ENCODE results near the gene GMDS. TPM values are rescaled to one million over a fixed set of nuclear protein-coding genes. Genes with fewer than 3 reads are reported as not detected.

Gene GMDS
- total and polyA plus RNA-seq, 2 of the 4 experiments (the other 2 are of a cell fraction) = 7.3 to 21.9 TPM

- no TSS peak for BruUV-seq (replicated peaks)
- no peaks in the 10 kb centered on the region for H3K36me3 ChIP-seq (ENCODE audit: control insufficient read depth, insufficient read depth, low read length)
- ATAC-seq (ENCODE audit: low read depth) = no peak
- H2BK120ac ChIP-seq (ENCODE audit: low read depth, low read length) = no peak overlapping the region
- H3K9me3 ChIP-seq (ENCODE audit: control insufficient read depth, insufficient read depth, low read length) = no peaks in the 10 kb centered on the region
- CTCF ChIA-PET = interaction anchor here (0.7 to 1.7 kb wide), 8 partner anchors 17 to 1038 kb away, joined by 3 to 7 read pairs (median 4); no protein-coding TSS in a partner anchor
- 0 out of 2 replicates have a peak overlapping the region, but pooled peaks have one; percentile 12 for H3K23ac ChIP-seq (ENCODE audit: low read depth, low read length)
- POLR2A ChIA-PET (ENCODE audit: unreplicated experiment) = interaction anchor here (0.5 kb wide), 1 partner anchor 14 kb away, joined by 4 read pairs; no protein-coding TSS in a partner anchor
- TF ChIP-seq FOS (IDR thresholded peaks at IDR 0.05; ENCODE audit: low read depth, low read length) (no peak), MAZ (IDR thresholded peaks at IDR 0.05; ENCODE audit: borderline replicate concordance, low read depth, low read length) (no peak), ELK1 (IDR thresholded peaks at IDR 0.05; ENCODE audit: borderline replicate concordance, low read depth, low read length) (no peak), SMC3 (IDR thresholded peaks at IDR 0.05; ENCODE audit: low read depth, low read length) (no peak)
- H2BK20ac ChIP-seq (ENCODE audit: low read depth, low read length) = peak overlapping the region; percentile 0; the same call in 1 of the 2 replicates
- H2BK5ac ChIP-seq (ENCODE audit: low read depth, low read length, poor library complexity, severe bottlenecking) = no peak overlapping the region
- H3K4me1 ChIP-seq (ENCODE audit: control insufficient read depth, insufficient read depth, low read length) = peaks cover 11% of the 10 kb centered on the region
- H2AK5ac ChIP-seq (ENCODE audit: low read depth, low read length) = no peak overlapping the region; the same call in 1 of the 2 replicates
- no peak overlapping the region for H2AFZ ChIP-seq (replicated peaks; ENCODE audit: low read length, poor library complexity)
- H3K4me2 ChIP-seq (ENCODE audit: low read depth, low read length) = no peak overlapping the region
- in situ Hi-C loops (cut with MboI; ENCODE audit: low sequenced_read_pairs) (loop anchor here (10.0 kb wide), 2 partner anchors 508 to 1158 kb away; partner anchors contain the start of gene MYLK4), intact Hi-C loops (cut with micrococcal nuclease) (loop anchor here (2.0 to 5.0 kb wide), 3 partner anchors 600 to 1390 kb away; partner anchors contain the start of gene MYLK4), dilution Hi-C loops (cut with HindIII; ENCODE audit: low sequenced_read_pairs, unreplicated experiment) (no loop called here)
- DNase-seq = no peak
- H3K4me3 ChIP-seq (ENCODE audit: insufficient read depth, low read depth, low read length) = no peak overlapping the region
- H3K79me1 ChIP-seq (ENCODE audit: low read depth in 1 of 2, low read length in 2 of 2) = no peaks in the 10 kb centered on the region
- H3K27me3 ChIP-seq (ENCODE audit: control insufficient read depth, insufficient read depth, low read length) = peaks cover 23% of the 10 kb centered on the region
- H3K27ac ChIP-seq (ENCODE audit: insufficient read depth, low read length) = no peak overlapping the region
- no peak overlapping the region for H3K56ac ChIP-seq (ENCODE audit: extremely low read depth, insufficient read depth, low read length)
- no peak overlapping the region for H3K14ac ChIP-seq (replicated peaks; ENCODE audit: low read depth, low read length)
- WGBS, 2 experiments (ENCODE audit: extremely low coverage in 2 of 2, insufficient read length in 1 of 2) = no CpG with 5 or more reads among the region's 8 CpGs
- H3K9me1 ChIP-seq (ENCODE audit: insufficient read depth, low read length) = no peaks in the 10 kb centered on the region
- no peak overlapping the region for H3K9ac ChIP-seq (ENCODE audit: low read depth, low read length)
- peak overlapping the region; percentile 6; the same call in 1 of the 2 replicates for H4K5ac ChIP-seq (ENCODE audit: low read depth, low read length)
- H2BK15ac ChIP-seq (ENCODE audit: low read depth, low read length) = no peak overlapping the region
- peak overlapping the region in 1 of 2 experiments; percentile 52; a peak in 1 of 4 replicates for H4K8ac ChIP-seq (ENCODE audit: low read depth in 2 of 2, low read length in 2 of 2)
- 0 out of 2 replicates have a peak overlapping the region, but pooled peaks have one; percentile 24 for H4K91ac ChIP-seq (ENCODE audit: insufficient read depth, low read depth, low read length)
- H2AK9ac ChIP-seq (replicated peaks; ENCODE audit: low read depth, low read length, poor library complexity) = no peak overlapping the region
- peak overlapping the region; percentile 46 for H3K18ac ChIP-seq (ENCODE audit: low read depth, low read length)
- no peaks in the 10 kb centered on the region for H4K20me1 ChIP-seq (ENCODE audit: insufficient read depth, low read length)
- no peak overlapping the region for H3K4ac ChIP-seq (ENCODE audit: low read depth, low read length)
Measured at GRCh38 chr6:1597121-1597744, 648.2 kb downstream of the GMDS start.
